Nephron progenitor cell (in vitro differentiated cells): ENCODE measurements around the gene SOX15.

Source experiments
- DNase-seq: peaks from one replicate; pipeline ENCODE4 v3.0.0; 2021
- H3K27ac Mint-ChIP-seq: 2 replicates; pipeline ENCODE4 v1.8.0; 2021; ENCODE audit warnings: mild to moderate bottlenecking, moderate library complexity, mixed read lengths
- H3K27me3 Mint-ChIP-seq: 2 replicates; pipeline ENCODE4 v1.8.0; 2021; ENCODE audit warnings: mild to moderate bottlenecking, low read depth, mixed read lengths; ENCODE audit not compliant: poor library complexity
- H3K36me3 Mint-ChIP-seq: 2 replicates; pipeline ENCODE4 v1.8.0; 2021; ENCODE audit warnings: low read depth, mixed read lengths
- H3K4me1 Mint-ChIP-seq: 2 replicates; pipeline ENCODE4 v1.8.0; 2021; ENCODE audit warnings: mixed read lengths
- H3K4me3 Mint-ChIP-seq: 2 replicates; pipeline ENCODE4 v1.8.0; 2021; ENCODE audit warnings: mild to moderate bottlenecking, moderate library complexity, mixed read lengths
- H3K9me3 Mint-ChIP-seq: 2 replicates; pipeline ENCODE4 v1.8.0; 2021; ENCODE audit warnings: mild to moderate bottlenecking, moderate library complexity, mixed read lengths
- TF ChIP-seq, protein P1 (sequence below): fragments of 200-600 bp; sonication (generic); IDR thresholded peaks from 2 replicates; pipeline ENCODE4 v1.5.0; 2021; ENCODE audit warnings: antibody characterized with exemption

SOX15 gene

GRCh38 chr17:7551396-7551795 lies 38.5 kb downstream of the SOX15 start:
- Mint-ChIP-seq H3K4me1 (peaks cover 38% of the 10 kb centered on the region), H3K27ac (no peak overlapping the region), H3K9me3 (no peaks in the 10 kb centered on the region), H3K36me3 (no peaks in the 10 kb centered on the region), H3K4me3 (no peak overlapping the region), H3K27me3 (peaks cover 40% of the 10 kb centered on the region)
- TF ChIP-seq, protein P1, sequence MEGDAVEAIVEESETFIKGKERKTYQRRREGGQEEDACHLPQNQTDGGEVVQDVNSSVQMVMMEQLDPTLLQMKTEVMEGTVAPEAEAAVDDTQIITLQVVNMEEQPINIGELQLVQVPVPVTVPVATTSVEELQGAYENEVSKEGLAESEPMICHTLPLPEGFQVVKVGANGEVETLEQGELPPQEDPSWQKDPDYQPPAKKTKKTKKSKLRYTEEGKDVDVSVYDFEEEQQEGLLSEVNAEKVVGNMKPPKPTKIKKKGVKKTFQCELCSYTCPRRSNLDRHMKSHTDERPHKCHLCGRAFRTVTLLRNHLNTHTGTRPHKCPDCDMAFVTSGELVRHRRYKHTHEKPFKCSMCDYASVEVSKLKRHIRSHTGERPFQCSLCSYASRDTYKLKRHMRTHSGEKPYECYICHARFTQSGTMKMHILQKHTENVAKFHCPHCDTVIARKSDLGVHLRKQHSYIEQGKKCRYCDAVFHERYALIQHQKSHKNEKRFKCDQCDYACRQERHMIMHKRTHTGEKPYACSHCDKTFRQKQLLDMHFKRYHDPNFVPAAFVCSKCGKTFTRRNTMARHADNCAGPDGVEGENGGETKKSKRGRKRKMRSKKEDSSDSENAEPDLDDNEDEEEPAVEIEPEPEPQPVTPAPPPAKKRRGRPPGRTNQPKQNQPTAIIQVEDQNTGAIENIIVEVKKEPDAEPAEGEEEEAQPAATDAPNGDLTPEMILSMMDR = no peak
- no peak for DNase-seq

DNA sequence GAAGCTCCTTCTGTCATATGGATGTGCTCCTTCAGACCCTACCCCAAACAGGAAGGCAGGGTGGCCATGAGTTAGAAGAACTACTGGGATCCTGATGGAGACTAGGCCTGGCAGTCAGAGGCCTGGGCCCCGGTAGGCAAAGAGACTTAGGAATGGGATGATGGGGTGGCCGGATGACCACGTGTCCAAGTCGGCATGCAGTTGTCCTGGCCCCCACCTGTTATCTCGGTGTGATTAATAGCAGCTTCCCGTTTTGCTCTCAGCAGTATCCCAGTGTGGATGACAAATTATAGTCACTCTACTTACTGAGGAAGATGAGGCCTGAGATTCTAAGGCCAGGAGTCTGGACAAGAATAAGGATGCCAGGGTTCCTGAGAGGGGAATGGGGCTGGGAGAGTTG lies 39.5 kb downstream of the SOX15 start:
- DNase-seq = no peak
- H3K4me3 Mint-ChIP-seq = no peak overlapping the region
- H3K9me3 Mint-ChIP-seq = no peaks in the 10 kb centered on the region
- TF ChIP-seq, protein P1 = no peak
- H3K27me3 Mint-ChIP-seq = peaks cover 39% of the 10 kb centered on the region
- no peaks in the 10 kb centered on the region for H3K36me3 Mint-ChIP-seq
- no peak overlapping the region for H3K27ac Mint-ChIP-seq
- peaks cover 33% of the 10 kb centered on the region for H3K4me1 Mint-ChIP-seq

DNA sequence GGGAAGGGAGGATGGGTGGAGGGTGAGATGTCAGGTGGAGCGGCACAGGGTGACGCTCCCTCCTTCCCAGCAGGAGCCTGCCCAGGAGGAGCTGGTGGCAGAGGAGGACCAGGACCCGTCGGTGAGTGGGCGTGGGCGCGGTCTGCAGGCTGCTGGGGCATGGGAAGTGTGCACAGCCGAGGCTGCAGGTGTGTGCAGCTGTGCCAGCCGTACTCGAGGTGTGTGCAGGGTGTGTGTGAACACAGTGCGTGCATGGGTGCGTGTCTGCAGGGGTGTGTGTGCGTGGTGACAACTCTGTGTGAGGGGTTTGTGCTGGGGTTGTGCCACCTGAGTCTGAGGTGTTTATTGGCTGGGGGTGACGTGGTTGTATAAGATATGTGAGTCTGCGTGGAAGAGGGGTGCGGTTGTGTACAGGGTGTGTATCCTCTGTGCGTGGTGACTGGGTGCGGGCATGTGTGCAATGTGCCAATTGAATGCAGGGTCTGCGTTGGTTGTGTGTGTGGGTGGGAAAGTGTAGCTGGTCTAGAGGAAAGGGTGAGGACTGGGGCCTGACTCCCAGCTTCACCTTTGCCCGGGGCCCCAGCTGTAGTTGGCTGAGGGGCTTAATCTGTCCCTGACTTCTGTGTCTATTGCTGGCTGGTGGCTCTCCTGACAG lies 40.4 kb downstream of the SOX15 start:
- peaks cover 29% of the 10 kb centered on the region for H3K4me1 Mint-ChIP-seq
- peak overlapping the region; percentile 23 for H3K27ac Mint-ChIP-seq
- peak overlapping the region; percentile 73 for H3K4me3 Mint-ChIP-seq
- H3K36me3 Mint-ChIP-seq = no peaks in the 10 kb centered on the region
- TF ChIP-seq, protein P1 = no peak
- H3K27me3 Mint-ChIP-seq = peaks cover 46% of the 10 kb centered on the region
- no peaks in the 10 kb centered on the region for H3K9me3 Mint-ChIP-seq
- DNase-seq = no peak

- H3K9me3 Mint-ChIP-seq = no peaks in the 10 kb centered on the region
- no peaks in the 10 kb centered on the region for H3K36me3 Mint-ChIP-seq
- H3K27ac Mint-ChIP-seq = peak within 1 kb of the TSS; percentile 23
- peak within 1 kb of the TSS; percentile 77 for H3K4me3 Mint-ChIP-seq
- H3K27me3 Mint-ChIP-seq = peaks cover 53% of the 10 kb centered on the region
- peak; percentile 69 for DNase-seq
- H3K4me1 Mint-ChIP-seq = peaks cover 29% of the 10 kb centered on the region
- TF ChIP-seq, protein P1 = no peak
Observed at GRCh38 chr17:7548585-7549400, 41.1 kb downstream of the SOX15 start, which contains the start of gene TNFSF12. Gene TNFSF12, plus strand, starts transcription at chr17:7549058. Its CDS starts 96 bp downstream, at chr17:7549154.

DNA sequence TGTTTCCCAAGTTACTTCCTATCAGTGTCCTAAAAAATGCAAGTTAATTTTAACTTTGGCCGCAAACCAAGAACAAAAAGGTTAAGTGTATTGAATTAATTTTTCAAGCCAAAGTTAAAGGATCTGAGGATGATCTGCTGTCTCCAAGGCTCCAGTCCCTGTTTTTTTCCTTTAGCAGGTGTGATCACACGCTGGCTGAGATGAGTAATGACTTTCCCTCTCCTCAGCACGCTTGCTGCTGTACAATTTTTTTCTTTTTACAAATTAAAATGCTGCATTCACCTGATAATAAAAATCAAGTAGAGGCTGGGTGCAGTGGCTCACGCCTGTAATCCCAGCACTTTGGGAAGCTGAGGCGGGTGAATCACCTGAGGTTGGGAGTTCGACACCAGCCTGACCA lies 45.0 kb downstream of the SOX15 start:
- Mint-ChIP-seq H3K27ac (no peak overlapping the region), H3K9me3 (no peaks in the 10 kb centered on the region), H3K27me3 (peaks cover 57% of the 10 kb centered on the region), H3K36me3 (no peaks in the 10 kb centered on the region), H3K4me3 (no peak overlapping the region), H3K4me1 (peaks cover 12% of the 10 kb centered on the region)
- no peak for DNase-seq
- TF ChIP-seq, protein P1 = no peak
